GM19025 (cell line): ENCODE data around the gene BAIAP2L1.

Experiments
- ATAC-seq: cut with Tn5 transposase; IDR thresholded peaks from one replicate; pipeline ENCODE4 v1.9.1; 2021; ENCODE audit warnings: mild to moderate bottlenecking, low read depth, moderate library complexity; ENCODE audit not compliant: unreplicated experiment

BAIAP2L1 gene

DNA sequence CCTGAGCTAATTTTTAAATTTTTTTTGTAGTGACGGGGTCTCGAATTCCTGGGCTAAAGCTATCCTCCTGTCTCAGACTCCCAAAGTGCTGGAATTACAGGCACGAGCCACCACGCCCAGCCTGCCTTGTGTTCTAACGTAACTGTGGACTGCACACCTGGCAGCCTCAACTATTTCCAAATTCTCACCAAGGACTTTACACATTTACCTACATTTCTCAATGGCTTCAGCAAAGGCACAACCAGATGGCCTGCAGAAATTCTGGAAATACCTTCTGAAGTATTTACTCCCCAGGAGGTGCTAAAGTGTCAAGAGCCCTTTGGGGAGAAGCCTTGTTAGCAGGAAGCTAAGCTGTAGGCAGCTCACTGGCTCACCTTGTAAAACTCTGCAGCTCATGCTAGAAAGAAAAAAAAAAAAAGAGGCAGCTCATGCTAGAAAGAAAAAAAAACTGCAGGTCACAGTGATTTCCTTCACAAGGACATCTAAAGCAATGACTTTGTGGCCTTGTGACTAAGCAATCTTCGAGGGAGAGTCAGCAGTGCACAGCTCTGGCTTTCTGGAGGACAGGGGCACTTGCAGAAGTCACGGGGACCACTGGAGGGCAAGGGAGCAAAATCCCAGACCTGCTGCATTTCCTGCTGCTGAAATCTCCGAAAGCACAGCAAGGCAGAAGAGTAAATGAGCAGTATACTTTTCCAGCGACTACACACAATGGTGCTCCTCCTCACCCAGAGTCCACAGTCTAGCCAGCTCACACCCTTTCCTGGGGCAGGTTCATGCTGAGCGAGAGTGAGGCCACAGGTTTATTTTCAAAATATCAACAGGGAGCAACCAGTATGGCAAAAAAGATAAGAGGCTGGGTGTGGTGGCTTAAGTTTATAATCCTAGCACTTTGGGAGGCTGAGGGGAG, 40.4 kb downstream of the BAIAP2L1 start:
- ATAC-seq = no peak

DNA sequence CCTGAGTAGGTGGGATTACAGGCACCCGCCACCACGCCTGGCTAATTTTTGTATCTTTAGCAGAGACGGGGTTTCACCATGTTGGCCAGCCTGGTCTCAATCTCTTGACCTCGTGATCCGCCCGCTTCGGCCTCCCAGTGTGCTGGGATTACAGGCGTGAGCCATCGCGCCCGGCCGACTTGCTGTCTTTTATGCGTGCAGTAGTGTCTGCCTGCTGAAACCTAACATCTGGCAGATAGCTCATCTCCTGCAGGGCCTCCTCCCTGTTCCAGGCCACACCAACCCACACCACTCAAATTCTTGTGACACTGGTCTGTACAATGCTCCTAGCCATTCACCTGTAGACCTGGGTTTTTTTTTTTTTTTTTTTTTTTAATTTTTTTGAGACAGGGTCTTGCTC, 41.5 kb downstream of the BAIAP2L1 start:
- no peak for ATAC-seq

DNA sequence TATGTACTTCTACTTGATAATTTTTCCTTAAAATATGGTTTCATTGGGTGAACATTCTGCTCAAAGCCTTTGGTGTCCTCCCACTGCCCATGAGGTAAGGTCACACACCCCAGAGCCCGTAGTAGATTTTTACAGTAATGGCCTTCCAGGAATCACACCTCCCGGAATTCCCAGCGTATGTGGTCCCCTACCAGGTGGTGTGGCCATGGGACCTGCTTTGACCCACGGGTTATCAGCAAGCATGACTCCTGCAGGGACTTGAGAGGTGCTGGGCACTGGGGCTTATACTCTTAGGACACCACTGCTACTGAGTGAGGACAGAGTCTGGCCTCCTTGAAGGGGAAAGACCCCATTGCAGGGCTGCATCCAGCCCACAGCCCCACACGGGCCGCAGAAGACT, 42.2 kb downstream of the BAIAP2L1 start:
- ATAC-seq = no peak

DNA sequence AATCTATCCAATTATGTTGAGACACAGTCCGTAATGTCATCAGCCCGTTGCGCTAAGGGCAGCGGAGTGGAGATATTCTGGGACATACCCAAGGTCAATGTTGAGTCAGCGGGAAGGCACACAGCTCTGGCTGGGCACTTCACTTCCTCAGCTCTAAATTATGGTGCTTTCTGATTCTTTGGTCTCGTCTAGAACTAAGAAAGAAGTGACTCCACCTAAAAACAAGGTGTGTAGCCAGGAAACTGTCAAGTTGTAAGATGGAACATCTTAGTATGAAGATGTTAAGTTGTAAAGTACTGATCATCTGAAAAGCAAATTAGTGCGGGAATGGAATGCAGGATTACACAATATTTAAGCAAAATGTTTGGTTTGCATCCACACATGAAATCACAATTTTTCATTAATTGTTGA, 43.1 kb downstream of the BAIAP2L1 start:
- no peak for ATAC-seq

DNA sequence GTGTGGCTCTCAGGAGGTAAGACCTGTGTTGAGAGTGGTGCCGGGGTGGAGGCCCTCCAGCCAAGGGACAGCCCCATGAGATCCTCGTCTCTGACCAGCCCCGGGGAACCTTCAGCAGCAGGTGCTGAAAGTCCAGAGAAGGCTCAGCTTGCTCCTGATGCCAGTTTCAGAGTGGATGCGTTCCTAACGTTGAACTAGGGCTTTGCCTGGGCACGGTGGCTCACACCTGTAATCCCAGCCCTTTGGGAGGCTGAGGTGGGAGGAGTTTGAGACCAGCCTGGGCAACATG, 45.7 kb downstream of the BAIAP2L1 start:
- ATAC-seq = no peak

DNA sequence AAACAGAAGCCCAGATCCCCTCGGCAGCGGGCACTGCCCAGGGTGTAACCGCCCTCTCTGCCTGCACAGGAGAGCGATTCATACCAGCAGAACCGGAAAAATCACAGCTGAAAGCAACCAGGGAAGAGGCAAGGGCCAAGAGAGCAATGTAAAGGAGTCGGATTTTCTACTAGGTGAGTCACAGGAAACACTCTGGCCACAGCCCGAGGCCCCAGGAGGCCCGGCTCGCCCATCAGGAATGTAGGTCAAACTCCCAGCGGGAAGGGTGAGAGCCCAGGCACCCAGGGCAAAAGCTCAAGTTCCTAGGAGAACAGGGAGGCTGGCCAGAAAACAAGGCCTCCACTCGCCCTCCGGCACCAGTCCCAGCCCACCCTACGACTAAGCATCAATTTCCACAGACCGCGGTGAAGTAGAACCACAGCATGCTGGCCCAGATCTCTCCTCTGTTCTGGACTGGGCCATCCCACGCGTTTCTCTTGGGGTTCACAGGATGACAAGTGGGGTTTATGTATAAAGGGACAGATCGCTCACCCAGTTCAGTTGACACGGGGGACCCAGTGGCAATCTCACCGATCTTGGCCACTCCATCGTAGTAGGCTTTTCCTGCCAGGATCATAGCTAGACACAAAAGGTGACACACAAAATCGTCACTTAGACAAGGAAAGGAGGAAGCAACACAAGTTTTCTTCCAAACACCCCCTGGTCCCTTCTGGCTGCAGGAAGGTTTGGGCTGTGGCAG, 46.2 kb downstream of the BAIAP2L1 start:
- ATAC-seq = no peak

DNA sequence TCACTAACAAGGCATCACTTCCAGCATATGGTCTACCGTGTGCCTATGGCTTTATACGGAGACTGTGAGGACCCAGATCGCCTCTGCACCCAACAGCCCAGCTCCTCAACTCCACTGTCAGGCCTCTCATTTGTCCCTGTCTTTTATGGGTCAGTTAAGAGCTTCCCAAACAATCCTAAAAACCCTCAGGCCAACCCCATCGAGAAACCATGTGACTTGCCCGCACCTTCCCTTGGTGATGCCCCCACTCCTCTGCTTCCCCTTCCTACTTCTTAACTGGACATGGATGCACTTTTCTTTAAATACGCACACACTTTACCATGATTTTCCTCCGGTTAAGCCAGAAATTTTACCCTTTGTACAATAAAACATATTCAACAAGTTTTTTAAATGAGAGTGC, 46.8 kb downstream of the BAIAP2L1 start:
- ATAC-seq = no peak

DNA sequence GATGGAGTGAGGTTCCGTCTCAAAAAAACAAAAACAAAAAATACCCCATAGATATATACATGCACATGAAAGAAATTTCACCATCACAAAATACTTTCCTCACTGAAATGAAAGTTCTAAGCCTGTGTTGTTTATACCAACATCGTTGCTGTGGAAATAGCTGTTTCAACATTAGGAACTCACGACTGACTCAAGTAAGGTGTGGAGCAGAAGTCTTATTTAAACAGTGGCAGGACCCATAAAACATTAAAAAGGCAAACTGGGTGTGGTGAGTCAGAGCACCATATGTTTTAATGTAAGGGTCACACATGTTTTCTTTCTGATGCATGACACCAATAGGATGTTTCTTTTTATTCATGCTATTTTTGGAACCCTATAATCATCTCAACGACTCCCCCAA, 48.3 kb downstream of the BAIAP2L1 start:
- no peak for ATAC-seq

DNA sequence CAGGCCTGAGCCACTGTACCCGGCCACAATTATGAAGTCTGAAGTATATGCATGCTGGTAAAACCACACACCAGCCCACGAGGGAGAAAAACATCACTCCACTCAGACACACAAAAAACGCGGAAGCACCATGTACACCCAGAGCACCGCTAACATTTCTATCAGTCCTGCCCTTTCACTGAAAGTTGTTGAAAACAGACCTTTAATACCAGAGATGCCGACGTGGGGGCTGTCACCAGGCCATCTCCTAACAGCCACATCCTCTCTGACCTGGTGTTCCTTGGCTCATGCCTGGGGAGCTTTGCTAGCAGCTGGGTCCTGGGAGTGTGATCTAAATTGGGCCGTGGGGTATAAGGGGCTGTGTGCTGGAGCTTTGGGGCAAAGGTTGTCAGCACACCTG, 49.8 kb downstream of the BAIAP2L1 start:
- no peak for ATAC-seq

DNA sequence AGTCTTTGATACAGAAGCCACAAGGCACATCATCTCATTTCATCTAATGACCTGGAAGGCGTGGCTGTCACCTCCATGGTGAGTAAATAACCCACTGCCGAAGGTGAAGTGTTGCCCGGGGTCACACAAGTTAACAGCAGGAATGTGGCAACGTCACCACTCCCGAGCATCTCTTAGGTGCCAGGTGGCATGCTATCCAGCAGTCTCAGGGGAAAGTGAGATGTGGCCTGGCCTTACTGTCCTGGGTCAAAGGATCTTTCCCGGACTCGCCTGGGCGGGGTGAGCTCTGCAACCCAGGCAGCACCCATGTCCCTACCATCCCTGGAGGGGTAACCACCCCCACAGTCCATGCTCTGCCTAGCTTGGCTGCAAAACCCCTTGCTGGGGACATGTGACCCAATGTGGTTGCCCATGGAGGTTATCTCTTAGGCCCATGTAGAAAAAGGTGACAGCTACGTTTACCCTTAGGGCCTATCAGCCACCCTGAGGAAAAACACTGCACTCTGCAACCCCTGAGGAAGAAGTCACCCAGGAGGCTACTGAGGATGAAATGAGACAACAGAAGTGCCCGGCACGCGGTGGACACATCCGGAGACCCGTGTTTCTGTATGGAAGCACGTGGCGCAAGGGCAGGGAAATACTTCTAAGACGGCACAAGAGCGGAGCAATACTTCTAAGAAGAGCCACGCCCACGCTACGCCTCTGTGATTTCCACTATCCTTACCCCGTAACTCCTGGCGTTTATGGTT, 52.0 kb downstream of the BAIAP2L1 start:
- no peak for ATAC-seq

DNA sequence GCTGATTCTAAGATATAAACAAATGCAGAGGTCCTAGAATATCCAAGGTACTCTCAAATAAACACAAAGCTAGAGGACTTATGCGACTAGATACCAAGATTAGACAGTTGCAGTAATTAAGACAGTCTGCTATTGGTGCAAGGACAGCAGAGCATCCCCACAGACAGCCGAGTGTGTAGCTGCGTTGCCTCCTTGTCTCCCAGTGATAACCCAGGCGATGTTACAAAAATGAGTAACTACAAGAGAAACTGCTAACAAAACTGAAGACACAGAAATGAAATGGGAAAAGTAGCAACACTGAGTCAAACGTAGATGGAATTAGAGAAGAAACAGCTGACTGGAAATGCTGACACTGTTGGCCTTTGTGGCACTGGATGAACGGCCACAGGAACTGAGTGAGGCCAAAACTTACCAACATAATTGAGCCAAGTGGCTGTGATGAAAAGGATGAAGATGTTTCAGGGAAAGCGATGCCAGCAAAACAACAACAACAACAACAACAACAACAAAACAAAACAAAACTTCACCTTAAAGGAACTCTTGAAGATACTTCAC, 54.3 kb downstream of the BAIAP2L1 start:
- ATAC-seq = no peak

DNA sequence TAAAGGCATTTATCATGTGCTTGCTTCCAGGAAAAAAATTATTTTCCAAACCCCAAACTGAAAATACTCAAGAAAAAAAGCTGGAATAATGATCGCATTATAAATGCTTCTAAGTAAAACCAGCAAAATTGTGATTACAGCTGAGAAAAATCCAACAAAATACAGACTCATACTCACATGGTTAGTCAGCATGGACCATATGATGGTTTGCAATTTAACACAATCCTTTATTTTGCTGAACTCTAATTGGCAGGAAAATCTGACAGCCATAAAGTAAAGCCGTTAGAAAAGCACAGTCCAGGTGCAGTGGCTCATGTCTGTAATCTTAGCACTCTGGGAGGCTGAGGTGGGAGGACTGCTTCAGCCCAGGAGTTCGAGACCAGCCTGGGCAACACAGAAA, 59.8 kb downstream of the BAIAP2L1 start:
- no peak for ATAC-seq

DNA sequence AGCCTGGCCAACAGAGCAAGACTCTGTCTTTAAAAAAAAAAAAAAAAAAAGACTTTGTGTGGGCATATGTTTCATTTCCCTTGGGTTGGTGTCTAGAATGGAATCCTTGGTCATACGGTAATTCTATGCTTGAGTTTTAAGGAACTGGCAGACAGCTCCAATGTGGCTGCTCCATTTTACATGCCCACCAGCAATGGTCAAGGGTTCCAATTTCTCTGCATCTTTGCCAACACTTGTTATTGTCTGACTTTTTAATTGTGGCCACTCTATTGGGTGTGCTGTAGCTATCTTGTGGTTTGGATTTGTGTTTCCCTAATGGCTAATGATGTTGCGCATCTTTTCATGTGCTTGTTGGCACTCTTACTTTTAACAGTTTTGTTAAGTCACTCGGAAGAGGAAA, 61.8 kb downstream of the BAIAP2L1 start:
- ATAC-seq = no peak

DNA sequence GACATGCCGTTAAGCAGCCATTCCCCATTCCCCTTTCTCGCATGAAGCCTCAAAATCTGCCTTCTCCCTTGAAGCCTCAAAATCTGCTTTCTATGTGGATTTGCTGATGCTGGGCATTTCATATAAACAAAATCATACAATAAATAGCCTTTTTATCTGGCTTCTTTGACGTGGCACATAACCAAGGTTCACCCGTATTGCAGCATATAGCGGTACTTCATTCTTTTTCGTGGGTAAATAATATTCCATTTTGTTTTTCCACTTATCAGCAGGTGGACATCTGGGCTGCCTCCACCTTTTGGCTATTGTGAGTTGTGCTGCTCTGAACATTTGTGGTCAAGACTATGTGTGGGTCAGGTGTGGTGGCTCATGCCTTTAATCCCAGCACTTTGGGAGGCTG, 62.4 kb downstream of the BAIAP2L1 start:
- ATAC-seq = no peak

DNA sequence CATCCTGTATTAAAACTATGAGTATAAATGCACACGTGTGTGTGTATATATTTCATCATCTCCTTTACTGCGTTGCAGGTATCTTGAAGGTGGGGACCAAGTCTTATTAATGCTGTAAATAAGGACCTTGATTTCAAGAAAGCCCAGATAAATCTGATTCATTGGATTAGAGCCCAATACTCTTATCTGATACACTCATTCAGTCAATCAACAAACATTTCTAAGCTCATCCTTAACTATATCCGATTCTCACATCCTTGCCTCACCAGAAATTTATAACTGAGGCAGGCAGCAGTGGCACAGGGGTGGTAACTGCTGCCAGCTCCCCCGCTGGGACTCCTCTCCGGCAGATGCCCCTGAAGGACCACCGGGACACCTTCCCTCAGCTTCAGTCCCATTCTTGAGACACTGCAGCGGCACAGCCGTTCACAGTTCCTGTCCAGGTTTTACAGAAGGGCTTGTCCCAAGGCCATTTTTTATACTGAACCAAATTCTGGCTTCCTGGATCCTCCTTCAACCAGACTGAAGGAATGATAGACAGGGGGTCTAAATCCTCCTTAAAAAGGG, 65.4 kb downstream of the BAIAP2L1 start:
- no peak for ATAC-seq

DNA sequence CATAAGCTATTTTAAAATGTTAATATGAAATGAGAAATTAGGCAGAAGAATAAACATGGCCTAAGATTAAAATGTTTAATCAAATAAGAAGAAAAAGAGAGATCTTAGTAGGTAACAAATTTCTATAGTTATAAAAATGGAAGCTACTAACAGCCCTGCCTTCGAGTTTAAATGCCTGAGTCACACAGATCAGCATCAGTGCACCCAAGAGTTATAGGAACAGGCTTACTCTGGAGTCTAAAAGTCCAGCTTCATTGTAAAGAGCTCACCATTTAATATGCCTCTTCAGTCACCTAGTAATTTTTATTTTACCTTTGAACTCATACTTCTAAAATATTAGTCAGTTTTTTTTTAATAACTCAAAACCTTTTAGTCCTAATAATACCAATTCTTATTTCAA, 66.8 kb downstream of the BAIAP2L1 start:
- ATAC-seq = no peak

DNA sequence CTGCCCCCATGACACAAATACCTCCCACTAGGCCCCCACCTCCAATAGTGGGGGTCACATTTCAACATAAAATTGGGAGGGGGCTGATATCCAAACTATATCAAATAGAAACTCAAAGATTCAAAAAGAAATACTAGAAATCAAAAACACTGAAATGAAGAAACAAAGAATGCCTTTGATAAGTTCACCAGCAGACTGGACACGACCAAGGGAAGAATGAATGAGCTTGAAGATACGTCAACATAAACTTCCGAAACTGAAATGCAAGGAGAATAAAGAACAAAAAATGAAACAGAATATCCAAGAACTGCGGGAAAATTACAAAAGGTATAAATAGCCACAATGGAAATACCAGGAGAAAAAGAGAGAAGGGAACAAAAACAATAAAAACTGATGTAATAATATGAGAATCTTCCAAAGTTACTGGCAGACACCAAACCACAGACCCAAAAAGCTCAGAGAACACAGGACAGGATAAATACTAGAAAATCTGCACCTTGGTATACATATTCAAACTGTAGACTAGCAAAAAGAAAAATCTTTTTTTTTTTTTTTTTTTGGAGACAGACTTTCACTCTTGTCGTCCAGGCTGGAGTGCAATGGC, 69.9 kb downstream of the BAIAP2L1 start:
- ATAC-seq = no peak

DNA sequence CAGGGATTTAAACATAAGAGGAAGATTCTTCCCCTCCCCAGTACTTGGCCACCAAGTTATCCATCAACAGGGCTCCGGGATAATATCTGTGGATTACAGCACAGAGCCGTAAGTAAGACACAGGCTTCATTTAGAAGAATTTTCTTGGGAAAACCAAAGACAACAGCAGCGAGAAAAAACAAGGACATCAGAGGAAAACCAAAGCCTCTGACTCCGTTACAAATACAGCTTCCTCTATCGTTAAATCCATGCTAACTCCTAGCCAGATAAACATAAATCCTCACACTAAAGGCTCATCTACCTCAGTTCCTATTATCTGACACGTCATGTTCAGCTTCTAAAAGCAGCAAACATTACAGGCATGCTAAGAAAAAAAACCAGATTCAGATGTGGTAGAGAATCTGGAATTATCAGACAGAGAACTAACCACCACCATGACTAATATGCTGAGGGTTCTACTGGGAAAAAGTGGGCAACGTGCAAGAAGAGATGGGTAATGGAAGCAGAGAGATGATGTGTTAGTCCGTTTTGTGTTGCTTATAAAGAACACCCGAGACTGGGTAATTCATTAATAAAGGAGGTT, 71.0 kb downstream of the BAIAP2L1 start:
- ATAC-seq = no peak

DNA sequence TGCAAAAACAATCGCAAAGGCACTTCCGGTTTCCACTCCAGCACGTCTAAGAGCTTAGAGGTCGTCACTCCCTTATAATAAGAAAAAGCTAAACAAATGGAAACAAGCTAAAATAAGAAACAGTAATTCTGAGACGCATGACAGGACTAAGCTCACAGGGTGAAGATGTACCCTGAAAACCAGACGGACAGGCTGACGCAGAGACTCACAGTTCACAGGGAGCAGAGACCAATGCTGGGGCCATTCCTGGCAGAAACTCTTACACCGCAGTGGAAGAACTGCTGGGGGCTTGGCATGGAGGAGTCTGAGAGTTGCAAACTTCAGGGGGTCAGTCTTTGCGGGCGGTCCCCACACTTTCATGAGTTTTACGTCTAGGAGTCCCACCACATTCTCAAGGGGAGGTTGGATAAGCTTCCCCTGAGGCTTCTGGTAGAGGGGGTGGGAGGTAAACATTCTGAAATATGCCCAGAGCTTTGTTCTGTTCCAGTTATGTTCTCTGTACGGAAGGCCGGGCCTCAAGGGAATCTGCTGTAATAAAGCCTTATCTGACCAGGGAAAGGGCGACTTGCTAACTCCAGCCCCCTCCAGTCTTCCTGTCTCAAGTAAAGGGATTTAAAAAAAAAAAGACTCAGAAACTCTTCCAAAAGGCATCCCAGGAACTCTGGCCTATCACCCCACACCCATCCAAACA, 71.6 kb downstream of the BAIAP2L1 start:
- ATAC-seq = no peak
